Ramos (cell line): ENCODE measurements around the gene CD52.

ENCODE experiments used
- in situ Hi-C: fragments of 300-500 bp; cut with MboI; formaldehyde crosslinking; loops from one replicate; pipeline ENCODE4 v1.14.3; 2022; ENCODE audit warnings: low sequenced_read_pairs; ENCODE audit not compliant: unreplicated experiment

The CD52 gene

DNA sequence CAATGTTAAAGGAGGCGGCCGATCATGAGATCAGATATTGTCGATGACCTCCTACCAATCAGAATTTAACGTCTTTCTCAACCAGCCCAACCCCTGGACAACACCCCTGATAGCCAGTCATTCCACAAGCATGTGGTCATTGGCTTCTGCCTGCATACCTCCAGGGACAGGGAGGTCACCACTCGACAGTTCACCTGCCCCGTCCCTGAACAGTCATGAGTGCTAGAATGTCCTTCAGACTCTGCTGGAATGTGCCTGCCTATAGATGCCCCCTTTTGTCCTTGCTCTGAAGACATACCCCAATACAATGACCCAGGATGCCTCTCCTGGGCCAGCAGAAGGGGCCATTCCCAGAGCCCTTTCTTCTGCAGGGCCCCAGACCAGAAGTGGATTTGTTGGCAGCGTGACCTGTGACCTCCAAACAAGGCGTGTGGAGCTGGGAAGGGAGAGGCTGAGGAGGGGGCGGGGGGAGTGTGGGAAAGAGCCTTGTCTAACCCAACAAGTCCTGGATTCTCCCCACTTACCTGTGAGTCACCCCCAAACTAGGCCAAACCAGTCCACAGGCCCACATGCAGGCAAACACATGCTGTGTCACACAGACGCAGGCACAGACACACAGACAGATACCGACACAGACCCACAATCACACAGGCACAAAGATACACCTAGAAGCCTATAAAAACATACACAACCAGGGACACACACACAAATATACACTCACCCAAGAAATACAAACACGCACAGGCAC, 34.0 kb downstream of the CD52 start:
- in situ Hi-C loops, result no loop called here

DNA sequence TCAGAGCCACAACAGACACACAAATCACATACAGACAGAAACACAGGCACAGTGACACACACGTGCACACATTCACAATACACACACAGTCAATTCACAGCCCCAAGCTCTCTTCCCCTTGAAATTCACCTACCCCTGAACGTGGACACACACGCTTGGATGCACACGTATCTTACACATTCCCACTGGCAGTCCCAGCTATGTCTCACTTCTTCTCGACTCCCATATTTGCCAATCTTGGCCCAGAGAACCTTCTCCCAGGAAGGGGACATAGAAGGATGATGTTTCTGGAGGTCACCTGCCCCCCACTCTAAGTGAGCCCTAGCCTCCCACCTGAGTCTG, 34.6 kb downstream of the CD52 start:
- in situ Hi-C loops, result no loop called here

DNA sequence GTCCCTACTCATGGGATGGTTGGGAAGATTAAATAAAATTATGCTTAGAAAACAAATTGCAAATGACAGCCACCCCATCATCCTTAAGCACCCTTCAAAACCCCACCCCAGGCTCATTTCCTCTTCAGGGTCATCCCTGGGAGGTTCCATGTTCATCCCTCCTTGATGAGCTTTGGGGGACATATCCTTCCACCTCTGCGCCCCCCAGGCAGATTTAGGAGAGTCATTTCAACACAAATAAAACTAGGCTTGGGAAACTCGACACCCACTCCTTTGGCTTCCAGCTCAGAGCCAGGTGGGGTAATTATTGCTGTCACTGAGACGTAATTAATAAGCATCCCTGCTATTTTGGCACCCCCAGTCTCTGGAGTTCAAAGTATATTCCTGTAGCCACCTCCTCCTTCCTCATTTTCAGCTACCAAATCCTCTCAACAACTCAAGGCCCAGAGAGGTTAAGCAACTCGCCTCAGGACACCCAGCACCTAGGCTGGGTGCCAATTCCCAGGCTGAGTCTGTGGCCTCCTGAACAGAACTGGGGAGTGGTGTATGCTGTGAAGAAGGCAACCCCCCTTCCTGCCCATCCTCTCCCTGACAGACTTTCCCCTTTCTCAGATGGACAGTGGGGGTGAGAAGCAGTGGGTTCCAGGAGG, 35.6 kb downstream of the CD52 start:
- in situ Hi-C loops, result no loop called here

DNA sequence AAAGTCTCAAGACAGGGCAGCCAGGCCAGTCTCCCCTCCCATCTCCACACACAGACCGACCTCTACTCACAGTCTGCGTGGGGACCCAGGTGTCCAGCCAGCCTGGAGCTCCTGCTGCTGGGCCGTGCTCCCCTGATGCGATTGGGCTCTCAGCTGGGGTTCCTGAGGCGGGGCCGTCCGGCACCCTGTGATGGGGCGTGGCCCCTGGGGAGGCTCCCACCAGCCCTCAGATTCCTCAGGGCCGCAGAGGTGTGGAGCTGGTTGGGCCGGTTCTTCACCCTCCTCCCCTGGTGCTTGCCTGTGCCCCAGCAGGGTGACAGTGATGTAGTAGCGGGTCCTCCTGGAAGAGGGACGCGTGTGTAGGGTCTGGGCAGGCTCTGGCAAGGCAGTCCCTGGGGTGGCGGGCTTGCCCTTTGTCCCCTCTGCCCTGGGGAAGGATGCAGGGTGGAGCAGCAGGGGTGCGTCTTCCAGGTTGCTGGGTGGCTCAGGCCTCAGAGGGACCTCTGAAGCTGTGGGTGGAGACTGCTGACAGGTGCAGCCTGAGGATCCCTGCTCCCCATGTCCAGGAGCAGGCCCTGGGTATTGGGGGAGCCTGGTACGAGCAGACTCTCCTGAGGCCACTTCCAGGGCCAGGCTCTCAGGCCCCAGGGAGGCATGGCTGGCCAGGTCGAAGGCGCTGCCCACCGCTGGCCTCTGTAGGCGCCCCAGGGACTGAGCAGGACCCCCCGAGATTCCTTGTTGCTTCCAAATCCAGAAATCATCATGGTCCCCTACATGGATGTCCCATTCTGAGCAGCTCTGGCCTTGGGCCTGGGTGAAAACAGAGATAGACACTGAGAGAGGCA, 36.4 kb downstream of the CD52 start, which contains the start of gene CRYBG2:
Gene CRYBG2 (minus strand): TSS at position 155 of the 845 bp plus-strand sequence. CDS start 7,473 bp downstream, outside the sequence.
- in situ Hi-C loops, result no loop called here

DNA sequence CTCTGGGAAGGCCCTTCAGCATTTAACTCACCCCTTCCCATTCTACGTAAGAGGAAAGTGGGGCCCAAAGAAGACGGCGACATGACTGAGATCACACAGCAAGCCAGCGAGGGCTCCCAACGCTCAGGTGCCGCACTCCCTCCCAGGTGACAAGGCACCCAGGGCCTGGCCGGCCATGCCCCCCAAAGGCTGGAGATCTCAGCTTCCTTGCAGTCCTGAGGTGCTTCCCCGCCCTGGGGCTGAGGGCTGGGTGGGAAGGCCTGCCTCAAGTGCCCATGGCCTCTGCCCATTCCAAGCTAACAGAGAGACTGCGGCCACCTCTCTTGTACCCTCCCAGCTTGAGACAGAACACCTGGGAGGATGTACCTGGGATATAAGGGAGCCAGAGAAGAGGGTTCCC, 37.2 kb downstream of the CD52 start:
- in situ Hi-C loops, result no loop called here

DNA sequence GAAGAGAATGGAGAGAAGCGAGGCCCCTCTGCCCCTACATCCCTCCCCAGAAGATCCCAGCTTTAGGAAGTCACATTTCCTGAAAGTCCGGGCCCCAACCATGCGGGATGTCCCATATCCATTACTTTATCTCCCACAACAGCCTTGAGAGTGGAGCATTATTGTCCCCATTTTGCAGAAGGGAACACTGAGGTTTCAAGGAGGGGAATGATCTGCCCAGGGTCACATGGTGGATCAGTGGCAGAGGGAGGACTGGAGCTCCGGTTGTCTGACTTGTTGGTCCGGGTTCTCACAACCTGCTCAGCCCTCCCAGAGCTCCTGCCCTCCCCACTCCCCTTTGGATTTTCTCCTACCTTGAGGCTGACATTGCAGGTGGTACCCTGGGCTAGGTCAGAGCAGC, 38.3 kb downstream of the CD52 start:
- in situ Hi-C loops, result no loop called here

DNA sequence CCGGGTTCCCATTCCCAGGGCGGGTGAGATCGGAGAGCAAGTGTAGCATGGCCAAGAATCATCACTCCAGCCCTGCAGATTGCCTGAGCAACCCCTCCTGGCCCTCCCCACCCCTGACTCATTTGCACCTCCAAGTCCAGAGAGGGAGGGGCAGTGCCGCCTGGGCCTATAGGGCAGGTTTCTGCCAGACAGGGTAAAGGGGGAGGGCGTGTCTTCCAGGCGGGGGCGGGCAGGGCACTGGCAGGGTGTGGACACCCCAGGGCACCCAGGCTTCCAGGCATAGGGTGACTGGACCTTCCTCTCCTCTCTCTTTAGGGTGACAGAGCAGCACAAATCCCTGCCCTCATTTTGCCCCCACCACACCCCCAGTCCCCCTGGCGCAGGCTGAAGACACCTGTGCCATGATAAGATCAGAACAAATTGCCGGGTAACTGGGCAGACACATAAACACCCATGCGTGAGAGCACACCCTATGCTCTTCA, 39.4 kb downstream of the CD52 start:
- in situ Hi-C loops, result no loop called here

DNA sequence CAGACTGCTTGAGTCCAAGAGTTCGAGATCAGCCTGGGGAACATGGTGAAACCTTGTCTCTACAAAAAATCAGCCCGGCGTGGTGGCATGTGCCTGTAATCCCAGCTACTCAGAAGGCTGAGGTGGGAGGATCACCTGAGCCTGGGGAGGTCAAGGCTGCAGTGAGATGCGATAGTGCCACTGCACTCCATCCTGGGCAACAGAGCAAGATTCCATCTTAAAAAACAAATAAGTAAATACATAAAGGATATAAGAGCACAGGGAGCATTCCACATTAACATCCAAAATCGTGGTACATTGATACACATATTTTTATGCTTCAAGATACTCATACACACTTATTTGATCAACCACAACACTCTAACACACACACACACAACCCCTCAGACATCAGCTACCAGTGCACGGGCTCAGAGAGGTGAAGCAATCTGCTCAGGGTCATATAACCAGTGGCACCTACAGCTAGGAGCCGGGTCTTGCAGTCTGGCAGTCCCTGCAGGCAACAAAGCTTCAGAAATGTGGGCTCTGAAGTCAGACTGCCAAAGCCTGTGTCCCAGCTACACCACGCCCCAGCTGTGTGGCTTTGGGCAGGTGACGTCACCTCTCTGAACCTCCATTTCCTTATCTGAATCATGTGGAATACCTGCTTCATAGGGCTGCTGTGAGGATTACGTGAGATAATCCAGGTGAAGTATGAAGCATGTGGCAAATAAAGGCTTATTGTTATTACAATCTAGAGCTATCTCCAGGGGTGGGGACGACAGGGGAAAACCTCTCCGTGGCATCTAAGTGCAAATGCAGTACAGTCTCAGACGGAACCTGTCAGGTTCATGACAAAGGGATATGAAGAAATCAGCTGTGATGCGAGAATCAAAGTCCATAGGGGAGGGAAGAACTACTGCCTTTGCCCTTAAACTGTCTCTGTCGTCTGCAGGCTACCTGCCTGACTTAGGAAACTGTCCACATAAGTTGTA, 40.9 kb downstream of the CD52 start:
- in situ Hi-C loops, result no loop called here

DNA sequence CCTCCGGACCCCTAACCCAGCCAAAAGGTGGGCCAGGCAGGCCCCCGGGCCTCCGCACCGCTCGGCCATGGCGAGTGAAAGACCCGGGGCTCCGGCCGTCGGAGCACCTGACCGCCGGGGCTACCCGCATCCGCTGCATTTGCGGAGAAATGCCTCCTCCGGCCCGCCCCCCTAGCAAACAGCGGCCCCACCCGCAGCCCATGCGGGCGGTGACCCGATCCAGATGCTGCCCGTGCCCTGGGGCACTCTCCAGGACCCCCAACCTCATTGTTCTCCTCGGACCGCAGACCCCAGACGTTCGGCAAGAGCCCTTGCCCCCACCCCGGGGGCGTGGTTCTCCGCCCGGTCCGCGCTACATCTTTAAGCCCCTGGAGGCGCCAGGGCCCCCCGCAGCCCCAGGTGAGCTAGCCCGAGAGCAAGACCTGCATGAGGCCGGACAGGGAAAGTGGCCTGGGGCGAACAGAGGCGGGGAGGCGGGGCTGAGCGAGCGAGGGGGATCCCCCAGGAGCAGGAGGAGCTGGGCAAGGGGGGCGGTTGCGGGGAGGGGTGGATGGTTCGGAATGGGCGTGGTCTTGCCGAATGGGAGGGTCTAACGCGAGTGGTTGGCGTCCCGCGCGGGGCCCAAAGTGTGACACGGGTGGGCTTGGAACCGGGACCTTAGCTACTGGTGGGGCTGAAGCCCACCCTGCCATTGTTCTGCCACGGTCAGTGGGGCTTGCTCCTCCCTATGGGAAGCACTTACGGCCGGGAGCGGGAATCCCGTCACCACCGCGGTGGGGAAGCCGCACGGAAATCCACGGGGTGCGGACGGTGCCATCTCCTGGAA, 42.4 kb downstream of the CD52 start:
- in situ Hi-C loops, result loop anchor here (5.0 kb wide), 1 partner anchor 78 kb away; the partner anchor contains the start of gene SH3BGRL3

DNA sequence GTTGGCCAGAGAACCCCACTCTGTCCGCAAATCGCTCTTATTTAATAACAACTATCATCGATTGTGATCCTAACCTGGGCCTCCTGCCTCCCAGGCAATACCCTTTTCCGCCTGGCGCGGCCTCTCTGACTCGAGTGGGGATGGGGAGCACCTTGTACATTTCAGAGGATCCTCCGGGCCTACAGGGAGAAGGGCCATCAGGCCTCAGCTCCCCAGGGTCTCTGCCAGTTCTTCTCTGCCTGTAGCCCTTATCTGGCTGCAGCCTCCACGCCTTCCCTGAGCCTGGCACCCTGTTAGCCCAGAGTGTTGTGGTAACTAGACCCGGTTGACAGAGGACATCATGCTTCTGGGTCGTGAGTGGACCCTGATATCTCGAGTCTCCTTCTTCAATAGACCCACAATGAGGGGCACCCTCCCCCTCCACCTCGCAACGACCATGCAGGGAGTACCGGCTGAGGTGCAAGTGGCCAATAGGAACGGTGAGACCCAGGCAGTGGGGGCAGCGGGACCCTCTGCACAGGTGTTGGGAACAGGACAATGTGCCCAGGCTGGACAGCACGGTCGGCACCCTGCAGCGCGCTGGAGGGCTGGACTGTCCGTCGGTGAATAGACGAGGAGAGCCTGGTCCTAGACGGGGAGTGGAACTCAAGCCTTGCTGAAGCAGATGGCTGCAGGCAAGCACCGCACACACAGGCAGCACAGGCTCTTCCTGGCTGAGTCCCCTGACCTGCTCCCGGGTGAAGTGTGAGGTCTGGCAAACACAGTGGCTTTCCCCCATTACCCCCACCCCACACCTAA, 43.2 kb downstream of the CD52 start:
- in situ Hi-C loops, result loop anchor here (5.0 kb wide), 1 partner anchor 79 kb away; the partner anchor contains the start of gene SH3BGRL3

DNA sequence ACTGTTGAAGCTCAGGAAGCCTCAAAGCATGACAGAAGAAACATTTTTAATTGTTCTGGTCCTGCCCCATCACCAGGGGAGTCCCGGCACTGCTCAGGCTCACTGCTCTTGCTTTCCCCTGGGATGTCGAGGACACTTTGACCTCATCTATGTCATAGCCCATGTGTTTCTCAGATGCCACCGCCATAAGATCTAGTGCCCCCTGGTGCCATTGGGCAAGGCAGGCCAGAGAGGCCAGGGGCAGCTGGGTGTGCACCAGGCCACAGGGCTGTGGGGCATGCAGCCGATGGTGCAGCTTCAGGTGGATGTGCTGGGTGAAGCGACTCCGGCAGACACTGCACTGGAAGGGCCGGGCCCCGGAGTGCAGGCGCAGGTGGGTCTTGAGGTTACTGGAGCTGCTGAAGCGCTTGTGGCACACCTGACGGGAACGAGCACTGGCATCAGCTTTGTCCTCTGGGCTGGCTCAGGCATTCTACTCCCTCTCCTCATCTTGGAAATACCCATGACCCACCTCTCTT, 43.9 kb downstream of the CD52 start:
- in situ Hi-C loops, result loop anchor here (5.0 kb wide), 1 partner anchor 79 kb away; the partner anchor contains the start of gene SH3BGRL3

DNA sequence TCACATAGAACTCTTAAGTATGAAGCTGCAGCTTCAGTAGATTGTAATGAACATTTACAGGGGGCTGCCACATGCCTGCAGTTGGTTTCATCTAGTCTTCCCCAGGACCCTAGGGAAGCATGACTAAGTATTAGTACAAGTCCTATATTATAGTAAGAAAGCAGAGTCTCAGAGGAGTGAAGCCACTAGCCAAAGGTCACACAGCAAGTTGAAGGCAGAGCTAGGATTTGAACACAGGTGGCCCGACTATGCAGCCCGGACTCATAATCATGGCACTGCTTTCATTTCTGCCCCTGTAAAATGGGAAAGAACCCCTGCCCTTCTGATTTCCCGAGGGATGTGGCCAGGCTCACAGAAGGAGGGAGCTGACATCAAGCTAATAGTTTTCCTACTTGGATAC, 44.6 kb downstream of the CD52 start:
- in situ Hi-C loops, result loop anchor here (5.0 kb wide), 1 partner anchor 80 kb away; the partner anchor contains the start of gene SH3BGRL3

DNA sequence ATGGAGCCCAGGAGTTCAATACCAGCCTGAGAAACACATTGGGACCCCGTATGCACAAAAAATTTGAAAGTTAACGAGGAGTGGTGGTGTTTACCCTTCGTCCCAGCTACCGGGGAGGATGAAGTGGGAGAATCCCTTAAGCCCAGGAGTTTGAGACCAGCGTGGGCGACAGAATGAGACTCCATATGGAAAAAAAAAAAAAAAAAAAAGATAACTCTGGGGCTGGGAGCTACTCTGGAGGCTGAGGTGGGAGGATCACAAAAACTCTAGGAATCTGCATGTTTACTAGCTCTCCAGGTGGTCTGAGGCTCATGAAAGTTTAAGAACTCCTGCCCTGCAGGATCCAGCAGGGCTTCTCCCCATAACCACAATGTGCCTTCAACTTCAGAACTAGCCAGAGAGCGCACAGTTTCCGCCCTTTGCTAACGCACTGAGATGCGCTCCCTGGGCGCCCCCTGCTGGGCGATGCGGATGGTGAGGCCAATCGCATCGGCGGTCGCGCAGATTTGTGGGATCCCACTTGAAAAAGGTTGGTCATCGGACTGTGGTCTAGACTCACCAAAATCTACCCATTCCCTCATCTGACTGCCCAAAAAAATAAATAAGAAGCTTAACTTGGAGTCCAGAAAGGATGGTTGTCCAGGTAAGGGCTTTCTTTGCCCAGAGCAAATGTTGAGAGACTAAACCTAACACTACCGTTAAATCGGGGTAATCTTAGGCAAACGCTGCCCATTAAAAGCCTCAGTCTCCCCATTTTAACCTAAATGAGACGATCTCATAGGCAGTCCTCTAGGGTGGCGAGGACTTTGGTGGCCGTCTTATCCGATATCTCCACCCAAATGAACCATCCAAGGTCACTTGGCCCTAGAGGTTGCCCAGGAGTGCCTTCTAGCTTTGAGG, 46.0 kb downstream of the CD52 start:
- in situ Hi-C loops, result loop anchor here (5.0 kb wide), 1 partner anchor 81 kb away; the partner anchor contains the start of gene SH3BGRL3

DNA sequence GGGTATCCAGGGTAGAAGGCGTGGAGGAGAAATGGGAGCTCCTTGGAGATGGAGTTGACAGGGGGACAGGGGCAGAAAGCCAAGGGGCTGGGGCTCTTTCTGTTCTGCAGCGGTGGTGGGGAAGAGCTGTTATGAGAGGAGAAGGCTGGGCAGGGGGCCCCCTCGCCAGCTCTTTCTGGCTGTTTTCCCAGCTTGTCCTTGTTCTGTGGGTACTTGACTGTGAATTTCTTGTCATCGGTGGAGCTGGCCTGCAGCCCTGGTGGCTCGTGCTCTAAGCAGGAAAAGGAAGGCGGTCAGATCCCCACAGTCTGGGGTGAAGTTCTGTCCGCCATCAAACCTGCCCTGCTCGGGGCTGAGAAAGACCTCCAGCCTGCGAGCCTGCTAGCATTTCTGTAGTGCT, 47.2 kb downstream of the CD52 start:
- in situ Hi-C loops, result loop anchor here (5.0 kb wide), 1 partner anchor 83 kb away; the partner anchor contains the start of gene SH3BGRL3

DNA sequence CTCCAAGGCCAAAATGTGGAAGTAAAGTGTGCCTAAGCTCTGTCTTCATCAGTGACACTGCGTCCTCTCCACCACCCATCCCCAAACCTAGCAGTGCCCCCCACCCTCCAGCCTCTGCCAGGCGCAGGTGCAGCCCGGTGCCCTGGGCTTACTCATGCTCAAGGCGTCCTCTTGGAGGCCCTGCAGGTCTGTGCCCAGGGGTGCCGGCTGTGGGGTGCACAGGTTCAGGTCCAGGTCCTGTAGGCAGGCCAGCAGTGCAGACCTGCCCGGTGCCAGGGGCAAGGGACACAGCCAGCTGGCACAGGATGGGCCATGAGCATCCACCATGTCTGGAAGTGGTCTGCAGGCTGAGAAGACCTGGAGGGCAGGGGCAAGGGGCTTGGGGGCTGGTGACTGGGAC, 49.7 kb downstream of the CD52 start:
- in situ Hi-C loops, result no loop called here

DNA sequence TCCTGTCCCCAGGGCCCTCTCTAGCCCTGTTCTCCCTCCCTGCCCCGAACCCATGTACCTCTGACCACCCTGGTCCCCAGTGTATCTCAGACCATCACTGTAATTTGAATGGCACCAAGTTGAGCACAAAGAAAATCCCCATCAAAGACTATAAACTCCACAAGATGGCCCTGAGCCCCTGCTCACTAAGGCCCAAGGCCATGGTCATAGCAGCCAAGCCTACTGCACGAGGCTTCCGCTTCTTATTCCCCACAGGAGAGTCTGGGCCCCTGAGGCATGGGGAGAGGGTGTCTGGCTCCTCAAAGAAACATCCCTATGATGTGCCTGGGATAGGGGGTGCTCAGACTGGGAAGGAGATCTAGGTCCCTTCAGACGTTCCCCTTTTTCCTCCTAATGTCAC, 50.2 kb downstream of the CD52 start:
- in situ Hi-C loops, result no loop called here
